Measurements from ENCODE around the gene KCNC2. TPM values are rescaled to one million over a fixed set of nuclear protein-coding genes. Genes with fewer than 3 reads are reported as not detected.

The KCNC2 gene
- total RNA-seq, result not detected in 2 replicates

GRCh38 chr12:75209812-75210138 is at the start of gene KCNC2:
Gene KCNC2 (minus strand): TSS chr12:75209839.

Other genes with a start within 250 kb of the KCNC2 start
- gene CAPS2, start 120.5 kb upstream of the KCNC2 start, total RNA-seq, result 1.5 and 2.4 TPM in 2 replicates
- not detected in 2 replicates for gene GLIPR1L1, start 124.8 kb upstream of the KCNC2 start, total RNA-seq
- gene GLIPR1L2, start 181.2 kb upstream of the KCNC2 start, total RNA-seq, result 1.3 and 3.3 TPM in 2 replicates

Measured in cardiac ventricle fibroblast (primary cell).